Measurements from ENCODE around the gene UBTF.

GRCh38 chr17:44178133-44178532 is 41.3 kb downstream of the UBTF start:
- TF ChIP-seq EZH2 (IDR thresholded peaks at IDR 0.05; ENCODE audit: borderline replicate concordance, insufficient read depth, low read depth, low read length, poor library complexity, severe bottlenecking) (no peak), CTCF (IDR thresholded peaks at IDR 0.05) (no peak)

Measured in B cell (primary cell).